DMS114 treated with DMSO at 0.1 percent for 48 hours (cell line): ENCODE results near the gene DAB2IP.

Experiments used
- DNase-seq: peaks from one replicate; lab custom pipeline; 2025; ENCODE audit not compliant: unreplicated experiment; lab: John Stamatoyannopoulos, UW

The DAB2IP gene

GRCh38 chr9:121662359-121662758 is 10.9 kb downstream of the DAB2IP start:
- DNase-seq = no peak

DNA sequence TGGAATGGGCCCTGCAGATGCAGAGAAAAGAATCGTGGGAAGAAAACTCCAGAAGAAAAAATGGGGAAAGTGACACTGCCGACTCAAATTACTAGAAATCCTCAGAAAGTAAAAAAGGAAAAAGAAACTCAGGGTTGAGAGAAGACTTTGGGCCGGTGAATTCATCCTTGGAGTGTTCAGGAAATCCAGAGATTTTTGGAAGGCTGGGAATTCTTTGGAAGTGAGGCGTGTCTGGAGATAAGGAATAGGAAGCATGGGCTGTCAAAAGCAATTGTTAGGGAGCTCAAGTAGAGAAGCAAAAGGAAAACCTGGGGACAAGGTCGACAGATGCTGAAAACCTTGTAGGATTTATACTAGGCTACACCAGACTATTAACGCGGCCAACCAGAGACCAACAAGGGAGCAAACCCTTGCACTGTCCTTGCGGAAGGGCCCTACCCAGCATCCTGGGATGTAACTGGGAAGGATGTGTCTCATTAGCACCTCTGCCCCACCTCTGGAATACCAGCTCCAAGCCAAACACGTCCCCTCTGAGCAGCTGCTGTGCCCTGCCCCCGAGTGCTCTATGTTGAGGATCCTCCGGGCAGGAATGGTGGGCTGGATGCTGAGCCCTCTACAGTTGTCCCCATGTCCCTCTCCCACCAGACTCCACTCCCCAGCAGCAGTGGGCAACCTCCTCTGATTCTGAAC is 11.6 kb downstream of the DAB2IP start:
- no peak for DNase-seq

DNA sequence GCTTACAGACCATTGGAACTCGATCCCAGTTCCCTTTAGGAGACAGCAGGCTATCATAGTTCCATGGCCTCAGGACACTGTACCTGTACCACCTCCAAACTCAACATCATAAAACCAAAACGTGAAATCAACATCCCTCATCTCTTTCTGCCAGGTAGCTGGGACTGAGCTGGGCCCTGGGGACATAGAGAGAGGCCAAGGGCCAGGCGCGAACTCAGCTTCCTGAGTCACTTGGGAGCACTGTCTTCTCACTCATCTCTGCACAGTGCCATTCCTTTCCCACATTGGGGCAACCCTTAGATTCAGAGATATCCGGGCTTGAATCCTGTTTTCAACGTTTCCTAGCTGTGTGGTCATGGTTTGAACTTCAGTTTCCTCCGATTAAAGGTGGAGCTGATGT is 12.2 kb downstream of the DAB2IP start:
- DNase-seq = no peak

DNA sequence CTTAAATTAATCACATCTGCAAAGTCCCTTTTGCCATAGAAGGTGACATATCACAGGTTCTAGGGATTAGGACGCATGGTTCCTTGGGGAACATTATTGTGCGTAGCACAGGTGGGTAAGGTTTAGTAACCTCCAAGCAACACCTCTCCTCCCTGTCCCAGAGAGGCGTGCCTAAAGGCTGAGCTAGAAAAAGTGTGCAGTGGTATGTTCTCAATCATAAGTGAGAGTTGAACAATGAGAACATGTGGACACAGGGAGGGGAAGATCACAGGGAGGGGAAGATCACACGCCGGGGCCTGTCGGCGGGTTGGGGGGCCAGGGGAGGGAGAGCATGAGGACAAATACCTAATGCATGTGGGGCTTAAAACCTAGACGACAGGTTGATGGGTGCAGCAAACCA is 14.9 kb downstream of the DAB2IP start:
- DNase-seq = no peak

- no peak for DNase-seq
These were observed 15.8 kb downstream of the DAB2IP start for GRCh38 chr9:121667214-121667613.

GRCh38 chr9:121667890-121668289 is 16.5 kb downstream of the DAB2IP start:
- DNase-seq = no peak

DNA sequence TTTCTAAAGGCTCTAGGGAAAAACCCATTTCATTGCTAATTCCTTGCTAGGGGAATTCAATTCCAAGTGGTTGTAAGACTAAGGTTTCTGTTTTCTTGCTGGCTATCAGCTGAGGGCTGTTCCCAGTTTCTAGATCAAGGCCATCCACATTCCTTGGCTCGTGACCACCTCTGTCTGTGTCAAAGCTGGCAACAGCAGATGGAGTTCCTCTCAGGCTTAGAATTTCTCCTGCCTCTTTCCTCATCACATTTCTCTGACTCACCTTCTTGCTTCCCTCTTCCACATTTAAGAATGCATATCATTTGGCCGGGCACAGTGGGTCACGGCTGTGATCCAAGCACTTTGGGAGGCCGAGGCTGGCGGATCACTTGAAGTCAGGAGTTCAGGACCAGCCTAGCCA is 19.0 kb downstream of the DAB2IP start:
- no peak for DNase-seq

GRCh38 chr9:121671612-121672155 is 20.2 kb downstream of the DAB2IP start:
- no peak for DNase-seq

DNA sequence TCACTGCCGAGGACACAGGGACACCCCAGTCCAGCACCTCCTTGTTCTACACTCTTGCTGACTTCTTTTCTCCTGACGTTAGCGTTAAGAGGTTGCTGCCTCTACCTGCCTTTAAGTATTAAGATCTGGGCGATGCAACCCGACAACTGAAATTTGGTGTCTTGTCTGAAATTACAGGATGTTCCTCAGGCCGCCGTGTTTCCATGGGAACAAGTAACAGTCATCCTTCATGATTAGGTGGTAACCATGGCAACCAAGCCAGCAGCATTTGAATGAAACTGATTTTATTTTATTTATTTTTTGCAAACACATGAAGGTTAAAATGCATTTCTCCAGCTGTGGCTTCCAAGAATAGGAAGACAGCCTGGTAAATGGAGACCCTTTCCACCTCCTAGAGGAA is 20.8 kb downstream of the DAB2IP start:
- DNase-seq = no peak

- no peak for DNase-seq
These were observed 21.6 kb downstream of the DAB2IP start for GRCh38 chr9:121672986-121673385.

DNA sequence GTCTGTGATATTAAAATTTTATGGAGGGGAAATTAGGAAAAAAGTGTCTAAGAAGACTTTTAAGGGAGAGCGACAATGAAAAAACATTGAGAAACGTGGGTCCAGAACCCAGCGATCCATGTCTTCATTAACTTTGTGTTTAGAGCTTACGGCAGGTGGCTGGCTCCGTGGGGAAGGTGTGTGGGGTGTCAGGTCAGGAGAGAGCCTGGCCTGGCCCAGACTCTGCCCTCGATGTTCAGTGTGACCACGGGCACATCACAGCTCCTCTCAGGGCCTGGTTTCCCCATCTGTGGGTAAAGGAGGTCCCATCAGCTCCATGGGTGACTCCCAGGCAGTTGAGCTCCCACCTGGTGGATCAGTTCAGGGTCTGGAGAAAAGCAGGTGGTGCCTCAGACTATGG is 22.1 kb downstream of the DAB2IP start:
- DNase-seq = no peak

DNA sequence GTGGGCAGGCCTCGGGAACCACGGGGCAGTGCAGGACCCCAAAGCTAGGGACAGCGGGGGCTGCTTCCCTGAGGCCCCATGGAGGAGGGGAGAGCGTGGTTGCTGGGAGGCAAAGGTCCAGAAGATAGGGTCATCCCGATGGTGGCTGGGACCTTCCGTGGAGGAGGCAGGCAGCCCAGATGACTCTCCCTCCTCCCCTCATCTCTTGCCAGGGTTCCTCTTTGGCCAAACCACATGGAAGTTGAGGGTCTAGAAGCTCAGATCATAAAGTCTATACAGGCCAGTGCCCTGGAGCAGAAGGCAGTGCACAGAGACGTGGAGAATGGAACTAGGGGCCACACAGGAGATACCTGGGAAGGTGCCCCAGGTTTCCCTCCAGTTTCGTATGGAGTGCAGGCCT is 22.6 kb downstream of the DAB2IP start:
- no peak for DNase-seq

GRCh38 chr9:121674952-121675351 is 23.5 kb downstream of the DAB2IP start:
- no peak for DNase-seq

GRCh38 chr9:121675381-121675780 is 23.9 kb downstream of the DAB2IP start:
- no peak for DNase-seq

GRCh38 chr9:121675969-121676822 is 24.8 kb downstream of the DAB2IP start:
- DNase-seq = no peak

DNA sequence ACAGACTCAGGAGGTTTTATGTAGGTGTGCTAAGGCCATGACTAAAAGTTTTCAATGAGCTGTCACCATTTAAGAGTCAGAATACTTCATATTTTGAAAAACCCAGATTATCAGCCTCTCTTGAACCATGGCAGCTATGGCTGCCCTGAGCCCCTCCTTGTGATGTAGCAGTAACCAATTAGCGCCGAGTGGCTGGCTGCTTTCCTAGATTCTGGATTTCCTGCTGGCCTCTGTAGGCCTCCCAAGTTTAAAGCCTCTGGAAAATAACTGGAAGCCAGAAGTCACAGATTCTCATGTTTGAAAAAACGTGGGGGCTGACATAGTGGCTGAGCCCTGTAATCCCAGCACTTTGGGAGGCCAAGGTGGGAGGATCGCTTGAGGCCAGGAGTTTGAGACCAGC is 25.5 kb downstream of the DAB2IP start:
- no peak for DNase-seq

GRCh38 chr9:121678501-121679022 is 27.1 kb downstream of the DAB2IP start:
- DNase-seq = no peak

DNA sequence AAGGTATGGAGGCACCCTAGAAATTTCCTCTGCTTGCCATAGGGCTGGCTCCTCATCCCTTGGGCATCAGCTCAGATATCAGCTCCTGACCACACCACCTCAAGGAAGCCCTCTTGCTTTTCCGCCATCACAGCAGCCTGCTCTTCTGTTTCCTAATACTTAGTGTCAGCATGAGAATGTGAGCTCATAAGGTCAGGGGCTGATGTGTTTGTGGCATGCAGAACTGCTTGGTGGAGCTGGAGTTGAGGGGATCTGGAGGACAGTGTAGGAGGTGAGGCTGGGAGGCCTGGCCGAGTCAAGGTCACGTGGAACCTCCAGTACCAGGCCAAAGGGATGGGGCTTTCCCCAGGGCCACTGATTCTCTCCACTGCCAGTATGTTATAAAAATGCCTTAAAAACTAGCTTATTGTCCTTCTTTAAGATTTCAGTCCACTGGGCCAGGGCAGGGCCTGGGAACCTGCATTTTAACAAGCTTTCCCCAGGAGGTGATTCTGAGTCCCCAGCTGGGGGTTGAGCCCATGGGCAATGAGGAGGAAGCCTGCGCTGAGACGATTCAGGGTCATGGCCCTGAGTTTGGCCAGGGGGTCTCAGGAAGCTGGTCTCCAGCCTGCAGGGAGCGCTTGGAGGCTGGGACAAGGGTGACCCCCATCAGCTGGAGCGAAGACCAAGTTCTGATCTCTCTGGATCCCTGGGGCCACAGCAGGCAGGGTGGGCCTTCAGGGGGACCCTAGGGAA is 28.6 kb downstream of the DAB2IP start:
- no peak for DNase-seq

DNA sequence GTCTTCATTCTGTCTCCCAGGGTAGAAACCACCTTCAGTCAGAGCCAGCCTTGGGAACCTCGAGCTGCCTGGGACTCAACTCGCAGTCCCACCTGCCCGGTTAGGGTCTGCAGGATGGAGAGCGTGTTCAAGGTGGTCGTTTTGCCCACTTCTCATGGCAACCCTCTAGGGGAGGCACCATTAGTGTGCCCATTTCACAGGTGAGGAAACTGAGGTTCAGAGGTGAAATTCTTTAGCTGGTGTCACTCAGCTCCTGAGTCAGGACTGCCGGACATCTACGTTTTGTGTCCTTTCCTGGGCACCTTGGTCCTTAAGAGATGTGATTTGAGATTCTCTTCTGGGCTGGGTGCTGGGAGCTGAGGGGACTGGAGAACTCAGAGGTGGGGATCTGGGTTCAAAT is 30.0 kb downstream of the DAB2IP start:
- no peak for DNase-seq

- no peak for DNase-seq
These were observed 30.8 kb downstream of the DAB2IP start for GRCh38 chr9:121682201-121682600.

DNA sequence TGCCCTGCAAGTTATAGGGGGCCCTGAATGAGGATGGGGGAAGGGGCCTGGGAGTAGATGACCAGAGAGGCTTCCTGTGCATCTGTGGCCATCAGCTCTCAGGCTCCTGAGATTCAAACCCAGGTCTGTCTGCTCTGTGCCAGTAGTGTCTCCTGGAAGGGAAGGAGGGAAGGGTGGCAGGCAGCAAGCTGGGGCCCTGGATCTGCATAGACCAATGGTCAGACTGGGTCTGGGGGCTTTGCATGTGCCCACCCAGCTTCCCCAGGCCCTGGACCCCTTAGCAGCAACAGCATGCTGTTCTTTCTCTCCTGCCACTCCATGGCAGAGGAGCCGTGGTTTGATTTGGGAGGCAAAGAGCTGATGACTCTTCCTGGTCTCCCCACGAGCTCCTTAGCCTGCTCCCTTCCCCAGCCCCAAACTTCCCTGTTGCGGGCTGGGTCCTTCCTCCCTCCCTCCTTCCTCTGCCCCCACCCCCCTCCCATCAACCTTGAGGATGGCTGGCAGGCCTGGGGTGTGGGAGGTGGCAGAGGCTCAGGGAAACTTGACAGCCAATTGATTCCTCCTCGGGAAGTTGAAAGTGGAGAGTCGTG is 31.6 kb downstream of the DAB2IP start:
- no peak for DNase-seq
